ENCODE measurements around the gene PYCR2.
A peak's percentile ranks its signal among the peaks of the same experiment; 100 is the strongest.
"Not testable (repeated sequence)": the region's sequence is repeated elsewhere in the genome, so short reads cannot be mapped to it uniquely, and the experiment has no call there.

The PYCR2 gene

DNA sequence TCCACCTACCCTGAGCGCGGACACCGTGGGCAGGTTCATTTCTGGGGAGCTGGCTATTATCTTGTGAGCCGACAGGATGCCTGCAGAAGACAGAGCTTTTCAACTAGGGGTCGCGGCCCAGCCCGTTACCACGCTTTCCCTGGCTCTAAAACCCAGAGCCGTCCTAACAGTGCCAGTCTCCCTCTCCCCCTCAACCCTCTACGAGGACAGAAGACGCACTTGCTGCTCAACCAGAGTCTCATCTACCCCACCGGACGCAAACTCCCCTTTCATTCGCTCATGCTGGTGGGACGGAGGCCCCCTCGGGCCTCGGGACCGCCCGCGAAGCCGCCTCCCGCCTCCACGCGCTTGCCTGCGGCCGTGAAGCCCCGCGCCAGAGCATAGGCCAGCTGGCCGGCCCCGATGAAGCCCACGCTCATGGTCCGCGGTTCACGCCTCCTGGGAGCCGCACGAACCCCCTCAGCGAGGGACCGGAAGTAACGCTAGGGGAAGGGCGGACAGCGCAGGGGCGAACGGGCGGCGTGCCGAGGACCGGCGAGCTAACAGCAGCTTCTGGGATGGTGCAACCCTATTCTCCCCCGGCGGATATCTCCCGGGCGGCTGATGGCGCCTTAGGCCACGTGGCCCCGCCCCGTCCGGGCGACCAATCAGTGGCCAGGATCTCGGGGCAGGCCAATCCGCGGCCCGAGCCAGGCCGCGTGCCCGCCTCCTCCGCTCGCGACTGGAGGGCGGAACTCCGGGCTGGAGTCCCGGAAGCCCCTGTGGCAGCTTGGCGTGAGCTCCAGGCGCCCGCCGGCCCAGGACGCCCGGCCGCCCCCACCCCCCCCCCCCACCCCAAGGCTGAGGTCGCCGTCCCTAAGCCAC is at the start of gene PYCR2:
TSS of gene PYCR2 (minus strand) at position 559 of the 864 bp plus-strand sequence. CDS start at position 419, 140 bp downstream.
- peak; percentile 97 for DNase-seq (ENCODE audit: low spot score)

DNA sequence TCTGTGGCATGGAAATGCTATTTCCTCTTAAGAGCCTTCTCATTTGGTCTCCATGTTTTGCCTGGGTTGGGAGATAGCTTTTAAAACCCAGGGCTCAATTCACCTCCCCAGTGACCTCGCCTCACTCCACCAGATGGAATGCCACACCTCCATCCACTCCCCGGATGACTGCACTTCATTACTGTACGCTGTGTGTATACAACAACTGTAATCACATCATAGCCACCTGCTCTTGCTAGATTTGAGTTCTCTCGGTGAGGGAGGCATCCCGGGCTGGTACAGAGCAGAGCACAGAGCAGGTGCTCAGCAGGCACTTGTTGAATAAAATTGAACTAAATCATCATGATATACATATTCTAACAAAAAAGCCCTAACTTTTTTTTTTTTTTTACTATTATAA is 49.1 kb upstream of the PYCR2 start:
- DNase-seq (ENCODE audit: low spot score) = no peak

DNA sequence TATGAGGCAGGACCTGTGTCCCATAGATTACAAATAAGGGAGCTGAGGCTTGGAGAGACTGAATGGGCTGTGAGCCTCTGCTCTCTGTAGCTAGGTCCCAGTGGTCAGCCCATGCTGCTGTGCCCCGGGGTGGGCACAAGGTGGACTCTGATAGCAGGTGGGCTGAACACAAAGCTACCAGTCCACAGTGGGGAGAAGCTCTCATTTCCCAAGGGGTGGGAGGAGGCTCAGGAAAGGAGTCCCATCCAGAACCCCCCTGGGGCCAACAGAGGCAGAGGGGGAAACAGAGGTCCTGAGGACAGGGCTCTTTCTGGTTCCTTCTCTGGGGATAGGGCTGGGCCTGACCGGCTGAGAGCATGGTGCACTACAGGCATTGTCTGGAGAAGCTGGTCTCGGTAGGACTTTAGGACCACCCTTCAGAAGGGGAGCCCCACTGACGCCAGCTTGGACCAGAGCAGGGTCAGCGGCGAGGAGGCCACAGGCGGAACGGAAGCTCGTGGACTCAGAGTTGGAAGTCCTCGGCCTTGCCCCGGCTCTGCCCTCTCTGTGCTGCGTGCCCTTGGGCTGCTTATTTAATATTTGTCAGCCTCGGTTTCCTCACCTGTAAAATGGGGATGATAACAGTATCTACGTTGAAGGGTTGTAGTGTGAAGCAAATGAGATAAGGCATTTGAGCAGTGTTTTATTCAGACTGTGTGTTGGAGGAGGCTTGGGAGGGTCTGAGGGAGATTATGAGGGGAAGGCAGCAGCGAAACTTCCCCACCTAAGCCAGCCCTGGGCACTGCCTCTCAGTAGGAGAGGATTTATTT is 48.5 kb upstream of the PYCR2 start:
- no peak for DNase-seq (ENCODE audit: low spot score)

DNA sequence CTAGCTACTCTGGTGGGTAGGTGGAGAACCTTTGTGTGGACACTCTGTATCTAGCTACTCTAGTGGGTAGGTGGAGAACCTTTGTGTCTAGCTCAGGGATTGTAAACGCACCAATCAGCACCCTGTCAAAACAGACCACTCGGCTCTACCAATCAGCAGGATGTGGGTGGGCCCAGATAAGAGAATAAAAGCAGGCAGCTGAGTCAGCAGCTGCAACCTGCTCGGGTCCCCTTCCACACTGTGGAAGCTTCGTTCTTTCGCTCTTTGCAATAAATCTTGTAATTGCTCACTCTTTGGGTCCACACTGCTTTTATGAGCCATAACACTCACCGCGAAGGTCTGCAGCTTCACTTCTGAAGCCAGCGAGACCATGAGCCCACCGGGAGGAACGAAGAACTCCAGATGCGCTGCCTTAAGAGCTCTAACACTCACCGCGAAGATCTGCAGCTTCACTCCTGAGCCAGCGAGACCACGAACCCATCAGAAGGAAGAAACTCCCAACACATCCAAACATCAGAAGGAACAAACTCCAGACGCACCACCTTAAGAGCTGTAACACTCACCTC is 46.6 kb upstream of the PYCR2 start:
- not testable (repeated sequence) for DNase-seq (ENCODE audit: low spot score)

DNA sequence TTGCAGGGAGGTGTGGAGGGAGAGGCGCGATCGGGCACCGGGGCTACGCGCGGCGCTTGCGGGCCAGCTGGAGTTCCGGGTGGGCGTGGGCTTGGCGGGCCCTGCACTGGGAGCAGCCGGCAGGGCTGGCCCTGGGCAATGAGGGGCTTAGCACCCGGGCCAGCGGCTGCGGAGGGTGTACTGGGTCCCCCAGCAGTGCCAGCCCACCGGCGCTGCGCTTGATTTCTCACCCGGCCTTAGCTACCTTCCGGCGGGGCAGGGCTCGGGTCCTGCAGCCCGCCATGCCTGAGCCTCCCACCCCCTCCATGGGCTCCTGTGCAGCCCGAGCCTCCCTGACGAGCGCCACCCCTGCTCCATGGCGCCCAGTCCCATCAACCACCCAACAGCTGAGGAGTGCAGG is 45.7 kb upstream of the PYCR2 start:
- not testable (repeated sequence) for DNase-seq (ENCODE audit: low spot score)

DNA sequence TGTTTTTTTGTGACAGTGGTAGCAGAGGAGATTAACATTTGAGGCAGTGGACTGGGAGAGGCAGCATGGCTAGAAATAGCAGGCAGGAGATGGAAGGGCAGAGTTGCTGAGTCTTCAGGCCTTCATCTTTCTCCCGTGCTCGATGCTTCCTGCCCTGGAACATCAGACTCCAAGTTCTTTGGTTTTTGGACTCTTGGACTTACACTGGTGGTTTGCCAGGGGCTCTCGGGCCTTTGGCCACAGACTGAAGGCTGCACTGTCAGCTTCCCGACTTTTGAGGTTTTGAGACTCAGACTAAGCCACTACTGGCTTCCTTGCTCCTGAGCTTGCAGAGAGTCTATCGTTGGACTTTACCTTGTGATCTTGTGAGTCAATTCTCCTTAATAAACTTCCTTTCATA is 41.2 kb upstream of the PYCR2 start:
- no peak for DNase-seq (ENCODE audit: low spot score)

DNA sequence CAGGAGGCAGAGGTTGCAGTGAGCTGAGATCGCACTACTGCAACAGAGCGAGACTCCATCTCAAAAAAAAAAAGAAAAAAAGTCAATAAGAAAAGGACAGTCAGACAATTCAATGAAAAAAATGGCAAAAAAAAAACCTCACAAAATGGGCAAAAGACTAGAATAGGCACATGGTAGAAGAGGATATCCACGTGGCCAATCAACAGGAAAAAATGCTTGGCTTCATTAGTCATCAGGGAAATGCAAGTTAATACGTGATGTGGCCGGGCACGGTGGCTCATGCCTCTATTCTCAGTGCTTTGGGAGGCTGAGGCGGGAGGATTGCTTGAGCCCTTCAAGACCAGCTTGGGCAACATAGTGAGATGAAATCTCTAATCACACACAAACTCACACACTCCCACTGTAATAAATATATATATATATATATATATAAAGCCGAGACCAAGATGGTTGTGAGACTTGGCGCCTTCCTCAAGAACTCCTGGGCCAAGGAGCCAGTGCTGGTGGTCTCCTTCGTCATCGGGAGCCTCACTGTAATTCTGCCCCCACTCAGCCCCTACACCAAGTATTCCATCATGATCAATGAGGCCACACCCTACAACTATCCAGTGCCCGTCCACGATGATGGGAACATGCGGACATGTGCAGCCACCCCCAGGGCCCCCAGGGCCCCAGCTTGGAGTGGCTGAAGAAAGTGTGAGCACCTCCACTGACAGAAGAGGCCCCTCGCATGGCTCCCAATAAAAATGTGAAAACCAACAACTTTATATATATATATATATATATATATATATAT is 39.9 kb upstream of the PYCR2 start:
- no peak for DNase-seq (ENCODE audit: low spot score)

DNA sequence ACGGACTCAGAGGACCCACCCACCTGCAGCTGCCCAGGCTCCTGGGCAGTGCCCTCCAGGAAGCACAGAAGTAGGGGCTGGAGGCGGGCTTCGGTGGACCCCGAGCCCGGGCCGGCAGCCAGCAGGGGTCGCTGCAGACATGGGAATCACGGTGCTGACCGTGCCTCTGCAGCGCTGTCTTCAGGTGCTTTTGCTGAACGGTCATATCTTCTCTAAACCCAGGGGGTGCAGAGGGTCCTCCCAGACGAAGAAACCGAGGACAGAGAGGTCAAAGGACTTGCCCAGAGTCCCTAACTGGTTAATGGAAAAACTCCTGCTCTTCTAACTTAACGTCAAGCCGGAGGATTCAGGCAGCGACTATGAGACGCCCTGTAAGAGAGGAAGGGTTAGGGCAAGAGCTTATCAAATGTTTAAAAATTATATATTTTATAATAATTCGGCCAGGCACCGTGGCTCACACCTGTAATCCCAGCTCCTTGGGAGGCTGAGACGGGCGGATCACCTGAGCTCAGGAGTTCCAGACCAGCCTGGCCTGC is 38.5 kb upstream of the PYCR2 start:
- DNase-seq (ENCODE audit: low spot score) = peak; percentile 86

DNA sequence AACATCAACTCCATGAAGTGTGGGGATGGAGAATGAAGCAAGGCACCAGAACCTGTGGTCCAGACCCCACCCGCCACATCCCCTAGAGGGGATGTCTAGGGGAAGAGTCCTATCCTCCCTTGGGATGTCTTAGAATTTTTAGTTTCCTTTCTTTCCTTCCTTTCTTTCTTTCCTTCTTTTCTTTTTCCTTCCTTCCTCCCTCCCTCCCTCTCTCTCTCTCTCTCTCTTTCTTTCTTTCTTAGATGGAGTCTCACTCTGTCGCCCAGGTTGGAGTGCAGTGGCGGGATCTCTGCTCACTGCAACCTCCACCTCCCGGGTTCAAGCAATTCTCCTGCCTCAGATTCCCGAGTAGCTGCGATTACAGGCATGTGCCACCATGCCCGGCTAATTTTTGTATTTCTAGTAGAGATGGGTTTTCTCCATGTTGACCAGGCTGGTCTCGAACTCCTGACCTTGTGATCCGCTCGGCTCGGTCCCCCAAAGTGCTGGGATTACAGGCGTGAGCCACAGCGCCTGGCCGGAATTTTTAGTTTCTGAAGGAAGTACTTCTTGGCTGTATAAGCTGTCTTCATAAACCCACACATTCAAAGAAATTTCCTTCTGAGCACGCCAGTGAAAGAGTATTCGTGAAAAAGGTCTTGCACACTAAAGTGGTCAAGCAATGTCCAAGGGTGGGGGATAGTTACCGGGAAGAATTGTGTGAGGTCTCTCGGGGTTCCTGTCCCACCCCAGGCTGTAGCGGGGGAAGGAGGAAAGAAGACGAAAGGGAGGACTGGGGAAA is 37.8 kb upstream of the PYCR2 start:
- DNase-seq (ENCODE audit: low spot score) = no peak

DNA sequence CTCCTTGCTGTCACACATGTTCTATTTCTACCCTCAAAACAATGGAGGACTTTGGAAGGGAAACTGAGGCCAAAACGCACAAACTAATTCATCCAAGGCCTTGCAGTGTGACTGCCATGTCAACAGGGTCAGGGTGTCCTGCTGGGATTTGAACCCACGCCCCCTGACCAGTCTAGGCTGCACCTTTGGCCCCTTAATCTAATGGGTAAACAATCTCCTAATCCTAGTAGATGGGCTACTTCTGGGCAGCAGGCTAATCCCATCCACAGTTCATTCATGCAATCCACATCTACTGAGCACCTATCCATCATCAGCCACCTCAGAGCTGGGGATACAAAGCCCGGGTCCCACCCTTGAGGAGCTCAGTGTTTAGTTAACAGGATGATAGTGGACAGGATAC is 34.0 kb upstream of the PYCR2 start:
- no peak for DNase-seq (ENCODE audit: low spot score)

DNA sequence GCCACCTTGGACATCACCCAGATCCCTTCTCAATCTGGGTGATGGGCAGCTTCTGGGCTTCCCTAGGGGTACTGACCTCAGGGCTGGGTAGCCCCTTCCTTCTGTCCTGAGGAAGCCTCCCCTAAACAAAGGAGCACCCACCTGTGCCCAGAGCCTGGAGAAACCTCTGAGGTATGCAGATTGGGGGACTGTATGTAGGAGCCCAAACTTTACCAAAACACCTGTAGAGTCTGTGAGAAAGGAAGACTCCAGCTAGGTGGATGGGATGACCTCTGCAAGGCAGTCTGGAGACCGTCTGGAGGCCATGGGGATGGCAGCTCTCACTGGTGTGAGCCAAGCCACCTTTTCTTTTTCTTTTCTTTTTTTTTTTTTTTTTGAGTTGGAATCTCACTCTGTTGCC is 30.7 kb upstream of the PYCR2 start:
- DNase-seq (ENCODE audit: low spot score) = no peak

DNA sequence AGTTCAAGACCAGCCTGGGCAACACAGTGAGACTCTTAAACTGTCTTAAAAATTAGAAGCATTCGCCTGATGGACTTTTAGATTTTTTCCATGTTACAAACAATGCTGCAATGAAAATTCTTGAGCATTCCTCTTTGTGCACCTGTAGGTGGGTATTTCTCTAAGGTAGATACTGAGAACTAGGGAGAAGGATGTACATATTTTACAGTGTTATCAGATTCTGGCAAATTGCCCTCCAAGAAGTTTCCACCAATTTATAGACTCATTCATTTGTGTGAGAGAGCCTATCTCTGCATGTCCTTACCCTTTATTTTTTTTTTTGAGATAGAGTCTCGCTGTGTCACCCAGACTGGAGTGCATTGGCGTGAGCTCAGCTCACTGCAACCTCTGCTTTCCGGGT is 29.3 kb upstream of the PYCR2 start:
- no peak for DNase-seq (ENCODE audit: low spot score)

DNA sequence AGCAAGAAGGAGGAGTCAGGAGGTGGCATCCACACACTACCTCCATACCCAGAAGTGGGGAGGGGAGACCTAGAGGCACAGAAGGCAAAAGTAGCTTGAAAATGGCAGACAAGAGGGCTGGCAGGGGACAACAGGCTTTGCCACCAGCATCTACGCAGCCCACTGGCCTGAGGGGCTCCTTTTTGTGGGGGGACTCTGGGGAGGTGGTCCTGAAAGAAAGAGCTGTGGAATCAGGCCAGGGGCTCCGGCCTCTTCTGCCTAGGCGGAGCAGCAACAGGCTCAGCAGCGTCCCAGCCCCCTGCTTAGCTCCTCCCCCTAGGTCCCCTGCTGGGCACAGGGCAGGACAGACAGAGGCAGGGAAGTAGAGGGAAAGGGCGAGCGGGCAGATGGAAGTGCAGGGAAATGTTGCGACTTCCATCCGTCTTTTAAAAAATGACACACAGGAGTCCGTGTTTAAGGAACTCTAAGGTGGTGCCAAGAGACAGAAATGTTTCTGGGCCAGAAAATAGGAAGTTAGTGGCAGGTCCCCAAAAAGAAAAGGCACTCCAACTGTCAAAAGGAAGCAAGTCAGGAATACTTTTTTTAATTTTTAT is 27.0 kb upstream of the PYCR2 start:
- no peak for DNase-seq (ENCODE audit: low spot score)

DNA sequence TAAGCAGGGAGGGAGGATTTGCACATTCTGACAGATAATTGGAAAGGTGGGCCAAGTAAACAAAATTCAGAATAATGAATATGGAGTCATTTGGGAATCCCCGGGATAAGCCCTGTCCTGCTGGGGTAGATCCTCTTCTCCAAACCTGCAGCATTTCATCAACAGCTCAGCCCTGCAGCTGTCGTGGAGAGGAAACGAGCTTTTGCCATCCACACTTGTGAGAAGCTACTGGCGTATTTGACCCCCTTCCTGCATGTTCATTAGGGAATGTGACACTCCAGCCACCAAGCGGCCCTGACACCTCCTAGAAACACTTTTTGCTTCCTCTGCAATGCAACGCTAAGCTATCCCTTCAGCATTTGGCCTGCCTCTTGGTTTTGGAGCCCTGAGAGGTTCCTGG is 25.0 kb upstream of the PYCR2 start:
- DNase-seq (ENCODE audit: low spot score) = no peak

DNA sequence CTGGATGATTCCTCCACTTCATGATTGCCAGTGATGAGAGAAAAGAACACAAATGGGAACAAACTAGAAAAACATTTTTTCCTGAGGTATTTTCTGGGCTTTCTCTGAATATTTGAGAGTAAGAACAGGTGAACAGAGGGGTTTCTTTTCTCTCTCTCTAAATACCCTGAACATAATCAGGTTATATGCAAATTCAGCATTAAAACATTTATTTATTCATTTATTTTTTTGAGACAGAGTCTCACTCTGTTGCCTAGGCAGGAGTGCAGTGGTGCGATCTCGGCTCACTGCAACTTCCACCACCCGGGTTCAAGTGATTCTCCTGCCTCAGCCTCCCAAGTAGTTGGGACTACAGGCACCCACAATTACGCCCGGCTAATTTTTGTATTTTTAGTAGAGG is 22.8 kb upstream of the PYCR2 start:
- no peak for DNase-seq (ENCODE audit: low spot score)

DNA sequence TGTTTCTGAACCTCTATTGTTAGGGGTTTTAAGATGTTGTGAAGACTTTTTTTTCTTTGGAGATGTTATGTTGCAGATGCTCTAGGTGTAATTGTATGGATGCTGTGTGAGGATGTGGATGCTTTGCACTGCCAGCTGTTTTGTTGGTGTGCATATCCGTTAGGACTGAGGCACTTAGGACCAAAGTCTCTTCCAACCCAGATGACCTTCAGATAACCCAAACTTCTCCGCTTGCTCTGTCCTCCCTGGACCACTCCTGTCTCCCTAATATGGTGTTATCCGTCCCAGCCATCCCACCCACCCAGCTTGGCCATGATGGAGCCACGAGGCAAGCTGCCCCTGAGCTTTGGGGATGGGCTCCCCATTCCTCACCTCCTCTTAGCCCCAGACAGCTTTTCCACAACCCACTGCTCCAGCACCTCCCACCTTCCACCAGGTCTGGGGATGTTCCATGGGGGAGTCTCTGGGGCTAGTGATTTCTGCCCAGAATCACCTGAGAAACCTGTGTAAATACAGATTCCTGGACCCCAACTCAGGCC is 22.1 kb upstream of the PYCR2 start:
- DNase-seq (ENCODE audit: low spot score) = no peak

DNA sequence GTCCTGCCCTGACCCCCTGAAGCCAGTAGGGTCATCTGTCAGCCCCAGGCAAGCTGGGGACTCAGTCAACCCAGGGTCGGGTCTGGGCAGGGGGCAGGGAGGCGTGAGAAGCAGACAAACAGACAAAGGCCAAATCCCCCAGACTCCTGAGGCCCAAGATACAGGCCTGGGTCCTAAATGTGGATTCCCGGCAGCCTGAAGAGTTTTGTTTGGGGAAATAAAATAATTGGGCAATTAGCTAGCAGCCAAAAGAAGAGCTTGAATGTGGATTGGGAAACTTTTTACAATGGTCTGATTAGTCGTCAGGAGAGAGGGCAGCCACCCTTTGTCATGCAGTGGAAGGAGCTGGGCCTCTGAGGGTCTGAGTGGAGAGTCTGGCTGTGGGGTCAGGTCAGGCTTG is 21.5 kb upstream of the PYCR2 start:
- DNase-seq (ENCODE audit: low spot score) = no peak

DNA sequence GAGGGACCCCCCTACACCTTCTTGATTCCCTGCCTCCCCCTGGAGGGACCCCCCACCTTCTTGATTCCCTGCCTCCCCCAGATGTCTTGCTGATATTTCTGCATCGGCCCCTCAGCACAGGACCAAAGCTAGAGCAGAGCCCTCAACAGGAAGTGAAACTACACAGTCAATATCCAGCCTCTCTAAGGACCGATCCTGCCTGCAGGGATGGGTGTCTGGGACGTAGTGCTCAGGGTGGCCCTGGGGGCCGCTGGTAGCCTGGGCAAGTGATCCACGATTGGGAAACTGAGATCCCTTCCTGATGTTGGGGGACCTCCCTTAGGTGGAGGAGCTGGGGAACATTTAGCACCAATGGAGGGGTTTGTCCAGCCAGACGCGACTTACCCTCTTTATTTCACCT is 20.9 kb upstream of the PYCR2 start:
- no peak for DNase-seq (ENCODE audit: low spot score)

DNA sequence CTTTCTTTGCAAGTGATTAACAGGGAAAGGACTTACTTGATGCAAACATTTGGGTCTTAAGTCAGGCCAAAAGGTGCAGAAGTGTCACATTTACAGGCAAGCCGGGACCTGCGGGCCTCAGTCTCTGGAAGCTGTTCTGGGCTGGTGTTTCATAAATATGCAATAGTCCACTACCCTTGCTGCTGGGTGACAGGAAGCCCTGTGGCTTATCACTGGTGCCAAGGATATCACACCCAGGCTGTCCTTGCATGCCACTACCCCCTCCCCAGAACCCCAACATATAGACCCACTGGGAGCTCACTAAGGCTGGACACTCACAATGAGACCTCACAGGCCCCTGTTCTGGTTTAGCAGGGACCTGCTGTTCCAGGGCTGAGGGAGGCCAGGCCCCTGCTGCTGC is 20.3 kb upstream of the PYCR2 start:
- no peak for DNase-seq (ENCODE audit: low spot score)

DNA sequence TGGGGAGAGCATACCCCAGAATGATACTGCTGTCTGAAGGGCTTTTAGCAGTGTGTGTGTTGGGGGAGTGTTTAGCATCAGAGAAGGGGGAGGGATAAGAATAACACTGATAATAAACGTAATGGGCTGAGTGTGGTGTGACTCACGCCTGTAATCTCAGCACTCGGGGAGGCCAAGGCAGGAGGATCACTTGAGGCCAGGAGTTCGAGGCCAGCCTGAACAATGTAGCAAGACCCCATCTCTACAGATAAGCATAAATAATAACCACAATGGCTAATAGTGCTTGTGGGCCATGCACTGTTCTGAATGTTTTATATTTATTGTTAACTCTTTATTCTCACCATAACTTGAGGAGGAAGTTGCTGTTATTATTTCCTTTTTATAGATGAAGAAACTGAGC is 19.5 kb upstream of the PYCR2 start:
- no peak for DNase-seq (ENCODE audit: low spot score)
